GM12873 (cell line): Measurements from ENCODE around the gene CACNG1.

Experiments used
- CTCF ChIP-seq: IDR thresholded peaks from 2 replicates; pipeline ENCODE4 v1.5.1; 2012; ENCODE audit warnings: low read depth, mild to moderate bottlenecking, moderate library complexity, low read length, control low read depth; ENCODE audit not compliant: insufficient read depth; ENCODE audit errors: missing control alignments

The CACNG1 gene

GRCh38 chr17:67088639-67089038 is 44.3 kb downstream of the CACNG1 start:
- TF ChIP-seq CTCF: no peak

- TF ChIP-seq CTCF: no peak
These were observed 46.0 kb downstream of the CACNG1 start for GRCh38 chr17:67090341-67090740.

GRCh38 chr17:67092291-67092690 is 47.9 kb downstream of the CACNG1 start:
- TF ChIP-seq CTCF: no peak

DNA sequence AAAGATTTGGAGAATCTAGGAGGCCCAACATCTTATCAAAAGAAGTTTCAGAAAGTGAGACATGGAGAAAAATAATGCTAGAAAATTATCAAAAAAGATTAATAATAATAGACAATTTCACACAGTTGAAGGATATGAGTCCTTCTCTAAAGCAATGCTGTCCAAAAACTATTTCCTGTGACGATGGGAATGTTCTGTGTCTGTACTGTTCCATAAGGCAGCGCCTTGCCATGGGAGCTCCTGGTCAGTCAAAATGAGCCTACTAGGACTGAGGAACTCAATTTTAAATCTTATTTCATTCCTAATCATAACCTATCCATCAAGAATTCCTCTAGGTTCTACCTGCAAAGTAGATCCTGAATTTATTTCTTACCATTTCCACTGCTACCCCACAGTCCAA is 49.0 kb downstream of the CACNG1 start:
- no peak for TF ChIP-seq CTCF

- no peak for TF ChIP-seq CTCF
These were observed 51.4 kb downstream of the CACNG1 start for GRCh38 chr17:67095803-67096202.

- no peak for TF ChIP-seq CTCF
These were observed 52.3 kb downstream of the CACNG1 start for GRCh38 chr17:67096609-67097008.

DNA sequence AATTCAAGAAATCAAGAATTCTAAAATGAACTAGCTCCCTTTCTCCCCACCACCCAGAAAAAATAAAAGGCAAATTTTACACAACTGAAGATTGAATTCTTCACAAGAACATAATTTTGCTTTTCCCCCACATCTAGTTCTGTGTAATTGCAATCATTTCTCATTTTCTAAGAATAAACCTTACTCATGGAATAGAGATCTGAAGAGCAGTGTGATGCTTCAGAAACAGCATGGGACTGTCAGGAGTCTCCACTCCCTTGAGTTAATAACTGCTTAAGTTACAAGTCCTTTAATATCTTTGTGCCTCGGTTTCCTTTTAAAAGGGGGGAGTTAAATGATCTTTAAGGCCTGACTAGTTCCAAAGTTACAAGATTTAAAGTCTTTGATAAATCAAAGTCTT is 53.7 kb downstream of the CACNG1 start:
- no peak for TF ChIP-seq CTCF
